Stimulated activated CD8-positive, alpha-beta memory T cell treated with anti-CD3 and anti-CD28 coated beads, Interleukin-12 subunit alpha, Interleukin-12 subunit beta, amount 100 ng/mL, for 24 hours (primary cell): ENCODE data around the gene ZNF546.

Source experiments
- DNase-seq: peaks from one replicate; pipeline ENCODE4 v3.0.0-alpha.2; 2020; ENCODE audit errors: extremely low read depth

Gene ZNF546

GRCh38 chr19:40055832-40056504, 59.1 kb downstream of the ZNF546 start, which contains the start of gene ZNF780B:
Gene ZNF780B, minus strand, starts transcription at chr19:40056231. Its CDS starts 5,899 bp downstream, at chr19:40050332.
- DNase-seq, result peak; percentile 25

GRCh38 chr19:40056505-40056904, 59.6 kb downstream of the ZNF546 start:
- no peak for DNase-seq

- no peak for DNase-seq
Measured at GRCh38 chr19:40057166-40057565, 60.3 kb downstream of the ZNF546 start.

- no peak for DNase-seq
Measured at GRCh38 chr19:40059624-40060023, 62.8 kb downstream of the ZNF546 start.

- DNase-seq, result no peak
Measured at GRCh38 chr19:40070058-40070457, 73.2 kb downstream of the ZNF546 start.
